Kasumi-1 (cell line): Measurements from ENCODE around the gene CFAP61.

Experiments
- DNase-seq, 2 experiments: peaks; one replicate each; lab custom pipeline; 2025; lab: John Stamatoyannopoulos, UW

Gene CFAP61

DNA sequence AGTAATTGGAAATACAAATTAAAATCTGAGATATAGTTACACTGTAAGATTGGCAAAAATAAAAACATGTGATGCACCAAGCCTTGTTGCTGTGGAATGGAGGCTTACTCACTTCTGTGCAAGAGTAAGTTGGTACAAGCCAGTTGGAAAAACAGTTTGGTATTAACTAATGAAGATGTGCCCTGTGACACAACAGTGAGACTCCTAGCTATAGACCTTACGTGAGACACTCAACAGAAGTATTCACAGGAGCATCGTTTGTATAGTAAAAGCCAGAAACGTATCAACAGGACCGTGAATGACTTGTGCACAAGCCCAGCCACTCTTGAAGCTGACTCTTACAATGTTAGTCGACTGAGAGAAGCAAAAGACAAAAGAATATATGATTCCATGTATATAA is 20.5 kb upstream of the CFAP61 start:
- no peak for DNase-seq

DNA sequence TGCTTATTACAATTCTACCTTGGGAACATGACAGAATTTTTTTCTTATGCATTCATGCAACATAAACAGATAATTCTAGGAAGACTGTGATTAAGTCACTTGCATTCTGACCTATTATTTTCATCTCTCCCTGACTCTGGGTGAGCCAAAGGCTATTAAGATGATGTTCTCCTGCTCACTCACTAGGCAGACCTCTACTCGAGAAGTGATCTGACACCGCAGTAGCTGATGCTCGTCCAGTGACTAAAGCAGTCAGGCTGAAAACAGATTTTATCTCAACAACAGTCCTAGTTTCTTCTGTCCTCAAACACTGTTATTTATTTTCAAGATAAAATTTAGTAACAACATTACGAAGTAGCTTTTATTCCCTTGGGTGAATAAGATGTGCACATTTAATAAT is 17.8 kb upstream of the CFAP61 start:
- DNase-seq = no peak

DNA sequence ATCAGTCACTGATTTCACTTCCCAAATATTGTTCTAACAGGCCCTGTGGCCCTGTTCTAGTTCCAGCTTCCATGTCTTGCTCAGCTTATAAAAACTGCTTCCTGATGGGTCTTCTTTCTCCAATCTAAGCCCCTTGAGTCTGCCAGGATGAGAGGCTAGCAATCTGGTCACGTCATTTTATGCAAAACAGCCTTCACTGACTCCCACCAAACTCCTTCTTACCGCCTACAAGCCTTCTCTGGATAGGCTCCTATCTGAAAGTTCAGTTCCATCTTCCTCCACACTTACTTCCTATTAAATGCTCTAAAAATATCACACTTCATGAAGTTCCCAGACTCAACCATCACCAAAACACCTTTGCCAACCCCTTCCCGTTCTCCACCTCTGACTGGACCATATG is 15.6 kb upstream of the CFAP61 start:
- DNase-seq = no peak

DNA sequence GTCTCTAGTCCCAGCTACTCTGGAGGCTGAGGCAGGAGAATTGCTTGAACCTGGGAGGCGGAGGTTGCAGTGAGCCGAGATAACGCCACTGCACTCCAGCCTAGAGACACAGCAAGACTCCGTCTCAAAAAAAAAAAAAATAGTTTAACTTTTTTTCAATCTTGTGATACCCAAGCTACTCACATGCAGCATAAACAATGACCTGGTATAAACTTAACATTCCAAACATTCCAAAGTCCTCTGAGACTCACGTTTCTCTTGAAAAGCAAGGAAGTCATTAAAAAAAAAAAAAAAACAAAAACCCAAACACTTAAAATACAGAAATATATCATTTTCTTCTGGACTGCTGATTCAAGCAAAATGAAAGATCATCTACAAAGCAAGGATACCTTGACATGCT is 14.4 kb upstream of the CFAP61 start:
- DNase-seq = no peak

DNA sequence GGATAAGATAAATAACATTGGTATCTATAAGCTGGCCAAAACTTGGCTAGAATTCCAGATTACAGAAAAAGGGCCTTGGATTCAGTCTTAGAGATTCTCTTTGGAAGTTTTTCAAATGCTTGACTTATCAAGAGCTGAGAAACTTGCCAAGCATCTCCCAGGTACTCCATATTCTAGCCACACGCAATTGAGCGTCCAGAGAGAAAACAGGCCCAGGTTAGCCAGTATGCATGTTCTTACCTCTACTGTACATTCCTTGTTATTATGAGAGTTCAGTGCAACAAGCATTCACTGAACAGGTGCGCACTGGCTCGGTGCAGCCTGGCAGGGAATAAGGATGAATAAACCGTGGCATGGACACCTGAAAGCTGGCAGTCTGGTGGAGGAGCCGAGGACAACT is 13.7 kb upstream of the CFAP61 start:
- DNase-seq = no peak

DNA sequence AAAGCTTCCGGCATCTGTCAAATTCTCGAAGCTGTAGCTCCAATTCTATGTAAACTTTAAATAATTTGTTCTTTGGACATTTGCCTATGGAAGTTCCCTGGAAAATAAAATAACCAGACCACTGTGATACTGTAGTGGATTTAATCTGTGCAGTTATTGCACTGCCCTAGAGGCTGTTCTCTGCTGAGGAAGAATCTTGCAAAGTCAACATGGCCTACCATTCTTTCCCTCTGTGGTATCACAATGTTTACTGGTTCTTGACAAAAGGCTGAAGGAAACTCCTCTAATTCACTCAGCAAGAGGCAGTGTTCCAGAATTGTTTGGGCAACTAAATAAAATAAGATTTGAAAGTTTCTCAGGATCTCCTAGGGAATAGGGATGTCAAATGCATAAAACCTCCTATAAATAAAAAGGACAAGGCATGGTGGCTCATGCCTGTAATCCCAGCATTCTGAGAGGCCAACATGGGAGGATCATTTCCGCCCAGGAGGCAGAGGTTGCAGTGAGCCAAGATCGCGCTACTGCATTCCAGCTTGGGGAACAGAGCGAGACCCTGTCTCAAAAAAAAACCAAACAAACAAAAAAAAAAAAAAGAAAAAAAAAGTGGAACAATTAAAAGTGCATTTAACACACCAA is 12.5 kb upstream of the CFAP61 start:
- no peak for DNase-seq

DNA sequence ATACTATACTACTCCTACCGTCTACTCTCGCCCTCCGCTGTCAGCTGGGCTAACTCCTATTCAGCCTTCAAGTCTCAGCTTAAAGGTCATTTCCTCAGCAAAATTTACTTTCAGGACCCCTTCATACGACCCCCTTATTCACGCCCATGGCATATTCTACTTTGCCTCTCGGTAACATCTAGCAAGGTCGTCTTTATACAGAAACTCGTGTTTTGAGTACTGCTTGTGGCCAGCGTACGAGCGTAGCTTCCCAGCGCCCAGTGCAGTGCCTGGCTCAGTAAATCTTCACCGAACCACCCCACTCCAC is 612 bp upstream of the CFAP61 start:
- DNase-seq = no peak

DNA sequence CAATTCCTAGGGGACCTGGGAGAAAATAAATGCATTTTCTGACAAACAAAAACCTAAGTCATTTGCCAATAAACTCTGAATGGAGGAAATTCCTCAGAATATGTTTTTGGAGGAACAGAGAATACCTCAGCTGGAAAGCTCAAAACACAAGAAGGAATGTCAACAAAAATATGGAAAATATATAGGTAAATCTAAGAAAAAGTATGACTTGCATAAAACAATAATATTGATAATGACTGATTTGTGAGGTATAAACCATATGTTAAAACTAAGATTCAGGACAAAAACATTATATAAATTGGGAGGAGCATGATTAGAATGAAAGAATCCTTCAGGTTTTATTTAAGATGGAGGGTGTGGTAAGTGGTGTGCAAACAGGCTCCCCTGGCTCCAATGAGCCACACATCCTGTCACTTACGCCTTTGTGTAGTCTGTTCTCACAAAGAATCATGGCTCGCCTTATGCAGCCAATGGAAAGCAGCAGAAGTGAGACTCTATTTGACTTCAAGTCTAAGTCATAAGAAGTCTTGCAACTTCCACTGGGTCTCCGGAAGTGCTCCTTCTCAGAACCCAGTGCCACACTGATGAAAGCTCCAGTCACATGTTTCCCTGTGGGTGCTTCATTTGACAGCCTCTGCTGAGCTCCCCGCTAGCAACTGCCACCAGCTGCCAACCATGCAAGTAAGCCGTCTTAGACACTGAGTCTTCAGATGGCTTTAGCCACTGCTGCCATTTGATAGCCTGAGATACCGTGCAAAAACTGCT is 8.1 kb downstream of the CFAP61 start:
- DNase-seq = no peak

DNA sequence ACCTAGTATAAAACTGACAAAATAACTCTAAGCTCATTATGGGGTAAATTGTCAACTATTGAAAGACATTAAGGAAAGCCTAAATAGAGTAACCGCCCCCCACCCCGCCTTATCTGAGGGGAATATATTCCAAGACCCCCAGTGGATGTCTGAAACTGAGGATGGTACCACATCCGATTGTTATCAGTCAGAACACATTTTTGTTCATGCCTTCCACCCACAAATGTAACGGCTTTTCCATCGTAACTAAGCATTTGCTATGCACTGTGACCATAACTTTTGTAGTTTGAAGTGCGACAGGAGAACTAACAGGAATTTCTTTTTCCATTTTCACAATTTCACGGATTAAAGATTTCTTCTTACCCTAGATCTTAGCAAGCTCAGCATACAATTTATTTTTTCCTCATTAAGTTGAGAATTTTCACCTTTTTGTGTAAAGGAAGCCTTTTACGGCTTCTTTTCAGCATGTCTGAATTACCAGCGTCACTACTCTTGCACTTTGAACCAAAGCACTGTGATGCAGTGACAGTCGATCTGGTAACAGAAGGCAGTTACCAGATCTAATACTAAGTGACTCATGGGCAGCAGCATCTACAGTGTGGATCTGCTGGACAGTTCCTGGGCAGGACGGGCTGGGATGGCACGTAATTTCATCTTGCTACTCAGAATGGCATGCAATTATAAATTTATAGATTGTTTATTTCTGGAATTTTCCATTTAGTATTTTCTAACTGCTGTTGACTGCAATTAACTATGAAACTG is 11.8 kb downstream of the CFAP61 start:
- no peak for DNase-seq

DNA sequence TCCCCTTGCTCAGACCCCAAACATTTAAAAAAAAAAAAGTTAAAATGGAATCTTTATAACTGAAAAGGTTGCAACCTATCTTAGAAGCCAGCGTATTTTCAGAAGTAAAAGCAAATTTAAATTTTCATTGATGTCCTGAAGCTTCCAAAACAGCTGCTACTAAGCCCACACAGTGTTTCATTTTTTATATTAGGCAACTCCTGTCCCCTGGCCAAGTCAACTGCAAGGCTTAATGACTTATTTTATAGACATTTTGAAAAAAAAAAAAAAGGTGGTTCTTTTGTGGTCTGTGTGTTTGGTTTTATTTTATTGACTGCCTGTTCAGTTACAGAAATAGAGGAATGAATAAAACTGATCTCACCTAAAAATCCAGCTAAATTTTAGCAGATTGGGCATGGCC is 13.0 kb downstream of the CFAP61 start:
- DNase-seq = no peak

DNA sequence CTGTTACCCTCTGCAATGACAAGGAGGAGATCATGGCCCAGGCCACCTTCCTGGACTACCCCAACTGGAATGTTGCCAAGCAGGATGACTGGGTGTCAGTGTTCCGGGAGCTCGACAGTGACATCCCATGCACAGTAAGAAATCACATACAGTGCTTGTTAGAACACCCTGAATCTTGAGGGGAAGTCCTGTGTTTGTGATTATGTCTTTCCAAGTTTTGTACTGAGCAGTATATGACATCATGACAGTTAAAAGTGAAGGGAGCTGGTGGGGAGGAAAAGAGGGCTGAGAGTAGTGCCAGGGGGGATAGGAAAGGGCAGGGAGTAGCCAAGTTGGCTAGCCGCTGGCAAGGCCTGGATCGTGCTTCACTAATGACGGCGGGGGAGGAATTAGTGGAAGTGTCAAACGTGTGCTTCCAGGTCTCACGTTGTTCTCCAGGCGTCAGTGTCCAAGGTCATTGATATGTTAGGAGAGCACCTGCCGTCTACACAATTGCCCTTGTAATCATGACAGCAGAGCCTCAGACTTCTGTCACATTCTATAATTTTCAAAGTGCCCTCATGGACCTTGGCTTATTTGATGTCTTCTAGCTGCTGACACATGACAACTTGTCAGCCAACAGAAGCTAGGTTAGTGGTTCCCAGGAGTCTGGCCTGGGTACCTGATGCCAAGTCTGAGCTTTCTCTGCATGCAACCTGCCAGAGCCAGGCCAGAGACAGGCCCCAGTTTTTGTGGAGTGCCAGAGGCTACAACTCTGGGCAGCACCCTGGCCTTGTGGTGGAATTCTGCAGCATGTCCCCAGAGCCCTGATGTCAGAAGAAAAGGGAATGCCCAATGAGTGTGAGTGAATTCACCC is 18.8 kb downstream of the CFAP61 start:
- DNase-seq = no peak

DNA sequence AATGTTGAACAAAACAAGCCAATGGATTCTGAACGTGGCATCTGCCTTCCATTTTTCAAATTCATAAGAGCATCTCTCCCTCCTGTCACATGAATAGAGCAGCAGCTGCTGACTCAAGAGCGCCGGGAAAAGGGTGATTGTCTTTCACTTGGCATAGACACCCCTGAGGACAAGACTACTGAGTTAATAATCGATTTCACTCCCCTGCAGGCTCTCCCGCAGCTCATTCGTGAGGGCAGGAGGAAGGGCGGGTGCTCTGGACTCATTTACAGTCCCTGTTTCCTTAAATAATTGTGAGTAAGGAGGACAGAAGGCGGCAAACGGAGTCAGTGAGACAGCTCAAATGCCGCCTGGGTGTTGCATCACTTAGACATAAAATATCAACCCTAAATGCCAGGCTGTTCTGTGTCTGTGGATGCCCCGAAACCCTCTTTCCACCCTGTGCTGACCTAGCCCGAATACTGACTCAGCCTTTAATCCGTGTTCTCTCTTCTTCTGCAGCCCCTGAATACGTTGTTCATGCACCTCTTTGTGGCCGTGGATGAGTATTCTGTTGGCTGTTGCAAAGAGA is 21.6 kb downstream of the CFAP61 start:
- DNase-seq = no peak

DNA sequence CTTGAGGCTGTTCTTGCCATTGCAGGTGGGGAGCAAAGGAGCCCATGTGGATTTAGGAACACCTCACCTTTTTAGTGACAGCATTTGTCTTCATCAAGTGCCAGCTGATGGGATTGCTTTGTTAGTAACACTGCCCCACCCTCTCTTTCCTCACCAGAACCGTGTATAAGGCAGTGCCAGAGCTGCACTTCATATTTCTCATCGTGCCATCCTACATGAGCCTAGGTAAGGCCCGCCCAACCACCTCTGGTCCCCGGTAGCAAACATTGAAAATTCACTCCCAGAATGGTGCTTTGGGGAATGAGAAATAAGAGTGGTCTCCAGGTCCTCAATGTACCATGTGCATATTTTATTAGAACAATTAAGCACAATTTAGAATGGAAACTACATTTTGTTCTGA is 22.7 kb downstream of the CFAP61 start:
- no peak for DNase-seq

DNA sequence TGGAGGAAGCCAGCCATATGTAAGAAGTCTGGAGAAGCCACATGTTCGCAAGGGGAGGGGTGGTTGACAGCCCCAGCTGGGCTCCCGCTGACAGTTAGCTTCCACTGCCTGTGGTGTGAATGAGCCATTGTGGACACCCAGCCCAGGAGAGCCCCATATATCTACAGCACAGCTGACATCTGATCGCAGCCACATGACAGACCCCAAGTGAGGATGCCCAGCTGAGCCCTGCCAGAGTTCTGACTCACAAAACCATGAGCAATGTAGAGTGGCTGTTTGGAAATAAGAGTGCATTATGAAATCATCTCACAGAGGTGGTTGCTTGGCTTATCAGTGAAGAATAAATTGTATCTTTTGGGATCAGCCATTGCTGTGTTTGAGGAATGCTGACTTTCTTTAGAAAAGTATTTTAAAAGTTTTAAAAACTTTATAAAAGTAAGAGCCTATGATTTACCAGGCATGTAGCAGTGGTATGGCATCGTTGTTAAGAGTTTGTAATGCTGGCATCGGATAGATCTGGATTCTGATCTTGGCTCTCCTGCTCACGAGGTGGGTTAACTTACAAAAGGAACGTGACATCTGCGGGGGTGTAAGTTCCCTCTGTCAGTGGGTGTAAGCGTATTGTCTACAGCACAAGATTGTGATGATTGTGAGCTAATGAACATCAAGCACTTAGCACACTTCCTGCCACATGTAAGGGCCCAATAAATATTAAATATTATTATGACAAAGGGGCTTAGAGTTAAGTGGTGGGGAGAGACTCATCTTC is 24.1 kb downstream of the CFAP61 start:
- DNase-seq = no peak

DNA sequence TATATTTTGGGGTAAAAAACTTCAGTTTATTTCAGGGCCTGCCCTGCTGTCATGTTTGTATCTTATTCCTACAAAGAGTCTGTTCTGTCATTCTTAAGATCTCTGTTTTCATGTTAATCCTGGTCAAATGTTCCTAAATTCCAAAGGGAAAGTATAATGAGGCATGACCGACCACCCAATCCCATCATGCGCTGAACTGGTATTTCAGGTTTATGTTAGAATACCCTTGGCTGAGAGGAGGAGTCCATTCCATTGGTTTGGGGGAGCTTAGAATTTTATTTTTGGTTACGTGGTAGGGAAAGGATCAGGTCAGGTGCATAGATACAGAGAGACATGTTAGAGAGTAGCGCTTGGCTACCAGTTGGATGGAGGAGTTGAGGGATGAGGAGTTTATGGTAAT is 25.7 kb downstream of the CFAP61 start:
- no peak for DNase-seq

DNA sequence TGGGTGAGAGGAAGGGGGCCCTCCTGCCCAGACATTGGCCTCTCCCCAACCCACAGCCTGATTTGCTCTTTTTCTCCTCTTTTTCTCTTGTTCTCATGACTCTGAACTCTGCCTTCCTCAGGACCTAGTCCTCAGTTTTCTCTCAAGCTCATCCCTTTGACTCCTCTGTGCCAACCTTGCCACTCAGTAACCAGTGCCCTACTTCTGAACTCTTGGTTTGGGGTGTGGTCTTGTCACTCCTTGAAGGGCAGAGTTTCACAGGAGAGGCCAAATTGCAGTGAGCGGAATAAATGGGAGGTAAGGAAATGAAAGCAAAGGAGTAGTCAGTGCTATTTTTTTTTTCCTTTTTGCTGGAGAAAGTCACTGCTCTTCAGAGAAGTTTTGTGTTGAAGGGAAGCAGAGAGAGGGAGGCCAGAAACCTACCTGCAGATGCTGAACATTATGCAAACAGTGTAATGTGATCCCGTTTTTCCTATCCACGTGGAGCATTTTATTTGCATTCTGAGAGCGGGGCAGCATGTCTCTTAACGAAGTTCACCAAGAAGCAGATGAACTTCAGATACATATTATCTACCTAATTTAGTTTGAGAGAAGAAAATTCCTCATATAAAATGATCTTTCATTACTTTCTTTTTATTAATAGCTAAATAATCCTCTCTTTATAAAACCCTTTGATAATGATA is 26.9 kb downstream of the CFAP61 start:
- no peak for DNase-seq

DNA sequence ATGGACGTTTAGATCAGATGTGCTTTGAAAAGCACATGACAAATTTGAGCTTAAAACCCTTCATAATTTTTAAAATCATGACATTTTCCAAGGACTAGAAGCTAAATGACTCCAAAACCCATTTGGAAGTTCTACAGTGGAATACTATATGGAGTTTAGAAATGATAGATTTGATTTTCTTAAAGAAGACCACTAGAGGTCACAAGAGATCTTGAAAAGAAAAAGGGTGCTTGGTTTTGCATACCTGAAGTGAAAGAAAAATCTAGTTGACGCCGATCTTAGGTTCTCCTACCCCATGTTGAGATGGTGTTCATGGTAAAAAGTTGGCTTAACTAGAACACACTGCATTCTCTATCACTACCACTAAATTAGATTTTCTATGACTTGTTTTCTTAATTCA is 31.5 kb downstream of the CFAP61 start:
- peak; percentile 56 to 81 for DNase-seq

DNA sequence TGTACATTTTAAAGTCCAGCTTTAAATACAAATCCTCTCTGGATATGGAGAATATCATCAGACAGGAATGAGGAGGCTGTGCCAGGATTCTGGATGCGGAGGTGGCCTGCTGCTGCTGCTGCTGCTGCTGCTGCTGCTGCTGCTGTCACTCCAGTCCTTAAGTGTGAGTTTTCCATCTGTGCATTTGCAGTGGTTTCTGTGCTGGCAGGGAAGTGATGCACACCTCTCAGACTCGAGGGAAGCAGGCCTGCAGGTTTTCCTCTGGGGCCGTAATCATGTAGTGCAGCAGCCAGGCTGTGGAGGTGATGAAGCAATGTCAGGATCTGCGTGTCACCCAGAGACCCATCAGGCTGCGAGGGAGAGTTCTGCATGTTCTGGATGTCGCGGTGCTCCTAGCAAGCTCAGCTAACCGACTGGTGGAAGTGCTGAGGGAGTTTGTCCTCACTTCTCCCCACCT is 32.0 kb downstream of the CFAP61 start:
- no peak for DNase-seq

DNA sequence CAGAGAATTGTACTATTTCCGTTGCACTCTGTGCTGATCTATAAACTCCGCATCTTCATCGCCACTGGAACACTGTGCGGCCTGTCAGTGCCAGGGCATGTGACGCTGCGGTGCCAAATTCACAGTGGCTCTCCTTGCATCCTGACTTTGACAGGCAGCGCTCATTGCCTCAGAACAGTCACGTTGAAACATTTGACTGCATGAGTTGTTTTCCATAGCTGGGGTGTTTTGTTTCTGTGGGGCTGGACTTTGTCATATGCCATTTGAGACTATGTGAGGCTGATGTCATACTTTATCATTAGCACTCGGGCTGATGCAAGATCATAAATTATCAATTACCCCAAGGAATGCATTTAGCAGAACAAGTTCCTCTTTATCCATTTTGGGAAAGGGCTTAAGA is 32.7 kb downstream of the CFAP61 start:
- no peak for DNase-seq

DNA sequence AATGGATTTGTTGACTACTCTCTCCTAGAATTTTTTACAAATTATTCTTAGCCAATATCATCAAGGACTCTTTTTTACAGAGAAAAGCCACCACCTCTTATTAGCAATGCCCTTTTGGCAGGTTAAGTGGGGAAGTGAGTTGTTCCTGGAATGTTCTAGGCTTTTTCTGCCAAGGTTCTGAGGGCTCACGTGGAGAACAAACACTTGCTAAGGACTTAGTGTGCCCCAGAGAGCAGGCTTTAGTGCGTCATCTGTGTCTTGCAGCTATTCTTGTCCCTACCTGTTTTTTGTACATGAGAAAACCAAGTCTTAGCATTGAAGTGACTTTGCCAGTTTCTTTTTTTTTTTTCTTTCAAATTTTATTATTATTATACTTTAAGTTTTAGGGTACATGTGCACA is 33.5 kb downstream of the CFAP61 start:
- DNase-seq = no peak

DNA sequence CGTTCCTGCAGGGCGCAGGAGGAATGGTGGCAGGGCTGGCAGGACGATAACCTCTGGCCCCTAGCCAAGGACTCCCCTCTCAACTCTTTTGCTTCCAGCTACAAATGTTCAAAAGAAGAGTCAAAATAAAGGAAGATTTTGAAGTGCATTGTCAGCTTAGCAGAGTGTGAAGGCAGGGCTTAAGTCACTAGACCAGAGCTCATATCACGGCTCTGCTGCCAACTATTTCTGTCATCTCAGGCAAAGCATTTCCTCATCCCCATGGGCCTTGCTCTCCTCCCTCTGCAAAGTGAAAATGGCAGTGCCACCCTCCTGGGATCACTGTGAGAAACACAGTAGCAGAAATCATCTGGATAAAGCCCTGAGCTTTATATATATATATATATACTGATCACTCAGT is 36.7 kb downstream of the CFAP61 start:
- no peak for DNase-seq
